ENCODE results near the gene EMP2. TPM values are rescaled to one million over a fixed set of nuclear protein-coding genes. Genes with fewer than 3 reads are reported as not detected.

The EMP2 gene
- total RNA-seq, 6 experiments from 2014 or later: 38.5 to 95.6 (median 58.4) TPM

- DNase-seq (no peak), ATAC-seq (no peak)
- H3K27ac ChIP-seq: no peak overlapping the region
- H3K4me1 ChIP-seq: peaks cover 0 to 12% (median 0%) of the 10 kb centered on the region in 4 donors
- no peaks in the 10 kb centered on the region for H3K27me3 ChIP-seq
- no peaks in the 10 kb centered on the region for H3K36me3 ChIP-seq
- 83% methylated on average over 4 of the region's 6 CpGs for WGBS (ENCODE audit: insufficient coverage, low coverage, low lambda C conversion rate, missing lambda C conversion rate)
- intact Hi-C loops (cut with DNase I): no loop called here
- TF ChIP-seq POLR2A (IDR thresholded peaks at IDR 0.05): no peak
- TF ChIP-seq, protein P1, sequence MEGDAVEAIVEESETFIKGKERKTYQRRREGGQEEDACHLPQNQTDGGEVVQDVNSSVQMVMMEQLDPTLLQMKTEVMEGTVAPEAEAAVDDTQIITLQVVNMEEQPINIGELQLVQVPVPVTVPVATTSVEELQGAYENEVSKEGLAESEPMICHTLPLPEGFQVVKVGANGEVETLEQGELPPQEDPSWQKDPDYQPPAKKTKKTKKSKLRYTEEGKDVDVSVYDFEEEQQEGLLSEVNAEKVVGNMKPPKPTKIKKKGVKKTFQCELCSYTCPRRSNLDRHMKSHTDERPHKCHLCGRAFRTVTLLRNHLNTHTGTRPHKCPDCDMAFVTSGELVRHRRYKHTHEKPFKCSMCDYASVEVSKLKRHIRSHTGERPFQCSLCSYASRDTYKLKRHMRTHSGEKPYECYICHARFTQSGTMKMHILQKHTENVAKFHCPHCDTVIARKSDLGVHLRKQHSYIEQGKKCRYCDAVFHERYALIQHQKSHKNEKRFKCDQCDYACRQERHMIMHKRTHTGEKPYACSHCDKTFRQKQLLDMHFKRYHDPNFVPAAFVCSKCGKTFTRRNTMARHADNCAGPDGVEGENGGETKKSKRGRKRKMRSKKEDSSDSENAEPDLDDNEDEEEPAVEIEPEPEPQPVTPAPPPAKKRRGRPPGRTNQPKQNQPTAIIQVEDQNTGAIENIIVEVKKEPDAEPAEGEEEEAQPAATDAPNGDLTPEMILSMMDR (IDR thresholded peaks at IDR 0.05): no peak
- no peak overlapping the region for H3K4me3 ChIP-seq
- no peaks in the 10 kb centered on the region for H3K9me3 ChIP-seq
These were observed 31.5 kb upstream of the EMP2 start for GRCh38 chr16:10611825-10612342.

GRCh38 chr16:10610499-10611184 is 30.2 kb upstream of the EMP2 start:
- Histone ChIP-seq H3K4me3 (no peak overlapping the region), H3K27me3 (no peaks in the 10 kb centered on the region), H3K4me1 (peaks cover 0 to 11% (median 0%) of the 10 kb centered on the region in 4 donors), H3K36me3 (no peaks in the 10 kb centered on the region), H3K9me3 (no peaks in the 10 kb centered on the region), H3K27ac (no peak overlapping the region)
- TF ChIP-seq, protein P1 (IDR thresholded peaks at IDR 0.05): no peak
- no peak for TF ChIP-seq POLR2A (IDR thresholded peaks at IDR 0.05)
- 72% methylated on average over 12 of the region's 13 CpGs for WGBS (ENCODE audit: insufficient coverage, low coverage, low lambda C conversion rate, missing lambda C conversion rate)
- intact Hi-C loops (cut with DNase I): no loop called here
- ATAC-seq (no peak), DNase-seq (no peak)

DNA sequence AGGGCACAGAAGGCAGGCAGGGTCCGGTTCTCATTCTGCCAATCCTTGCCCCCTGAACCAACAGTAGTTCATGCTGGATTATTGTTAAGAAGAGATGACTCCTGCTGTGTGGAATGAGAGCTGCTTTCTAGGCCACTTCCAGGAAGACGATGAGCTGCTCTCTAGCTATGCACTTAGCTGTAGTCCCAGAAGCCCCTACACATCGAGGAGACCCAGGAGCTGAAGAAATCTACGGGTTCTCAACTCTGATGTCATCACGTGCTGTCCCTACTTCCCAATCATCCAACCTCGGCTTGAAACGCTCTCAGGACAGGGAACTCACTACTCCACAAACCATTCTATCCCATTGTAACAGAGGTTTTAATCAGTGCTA is 29.0 kb upstream of the EMP2 start:
- Histone ChIP-seq H3K27me3 (no peaks in the 10 kb centered on the region), H3K9me3 (no peaks in the 10 kb centered on the region), H3K4me1 (peaks cover 0 to 11% (median 0%) of the 10 kb centered on the region in 4 donors), H3K27ac (no peak overlapping the region), H3K4me3 (no peak overlapping the region), H3K36me3 (no peaks in the 10 kb centered on the region)
- ATAC-seq (no peak), DNase-seq (no peak)
- intact Hi-C loops (cut with DNase I): no loop called here
- WGBS (ENCODE audit: insufficient coverage, low coverage, low lambda C conversion rate, missing lambda C conversion rate): 86% methylated on average over 5 of the region's 7 CpGs
- TF ChIP-seq, protein P1 (IDR thresholded peaks at IDR 0.05): no peak
- no peak for TF ChIP-seq POLR2A (IDR thresholded peaks at IDR 0.05)

DNA sequence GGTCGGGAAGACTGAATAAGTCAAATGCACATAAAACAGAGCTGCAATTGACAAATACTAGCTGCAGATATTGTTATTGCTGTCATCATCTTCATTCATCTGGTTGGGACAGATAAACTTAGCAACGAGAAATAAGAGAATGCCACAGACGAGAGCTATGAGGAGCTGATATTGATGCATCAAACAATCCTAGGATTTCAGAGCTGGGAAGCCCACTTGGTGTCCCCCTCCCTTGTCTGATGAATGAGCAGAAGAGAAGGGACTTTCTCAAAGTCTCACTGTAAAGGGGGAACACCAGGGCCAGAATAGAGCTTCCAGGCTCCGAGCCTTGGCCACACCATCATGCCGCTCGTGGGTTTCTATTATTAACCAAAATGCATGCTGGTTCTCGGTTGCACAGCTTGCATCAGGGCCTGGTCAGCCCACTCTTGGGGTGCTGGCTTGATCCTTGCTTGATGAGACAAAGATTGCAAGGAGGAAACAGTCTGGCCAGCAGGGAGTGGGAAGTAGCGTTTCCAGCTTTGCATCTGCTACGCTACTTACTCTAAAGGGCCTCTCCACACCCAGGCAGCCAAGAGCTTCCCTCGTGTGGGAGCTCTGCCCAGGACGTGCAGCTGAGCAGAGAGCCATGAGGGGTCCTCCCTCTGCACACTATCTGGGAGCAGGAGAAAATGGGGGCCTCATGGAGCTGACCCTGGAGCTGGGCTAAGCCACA is 28.4 kb upstream of the EMP2 start:
- Histone ChIP-seq H3K27me3 (no peaks in the 10 kb centered on the region), H3K4me3 (no peak overlapping the region), H3K27ac (no peak overlapping the region), H3K9me3 (no peaks in the 10 kb centered on the region), H3K4me1 (peaks cover 0 to 11% (median 0%) of the 10 kb centered on the region in 4 donors), H3K36me3 (no peaks in the 10 kb centered on the region)
- DNase-seq (no peak), ATAC-seq (no peak)
- TF ChIP-seq, protein P1 (IDR thresholded peaks at IDR 0.05): no peak
- no peak for TF ChIP-seq POLR2A (IDR thresholded peaks at IDR 0.05)
- WGBS (ENCODE audit: insufficient coverage, low coverage, low lambda C conversion rate, missing lambda C conversion rate): 73% methylated on average over 5 of the region's 11 CpGs
- intact Hi-C loops (cut with DNase I): no loop called here
